Mesodermal cell (in vitro differentiated cells): Measurements from ENCODE around the gene DFFB.

Experiments used
- H3K27ac ChIP-seq: 2 replicates; pipeline ENCODE4 v1.7.0; 2013; ENCODE audit warnings: mild to moderate bottlenecking, low read depth, low read length, moderate library complexity; ENCODE audit not compliant: severe bottlenecking
- H3K36me3 ChIP-seq: 2 replicates; pipeline ENCODE4 v1.7.1; 2013; ENCODE audit warnings: mild to moderate bottlenecking, low read length, moderate library complexity; ENCODE audit not compliant: control insufficient read depth, insufficient read depth
- H3K4me1 ChIP-seq: one replicate; pipeline ENCODE4 v1.7.1; 2013; ENCODE audit warnings: mild to moderate bottlenecking, low read length; ENCODE audit not compliant: insufficient read depth, control insufficient read depth, poor library complexity, severe bottlenecking
- H3K4me3 ChIP-seq: 2 replicates; pipeline ENCODE4 v1.7.0; 2013; ENCODE audit warnings: low read length, control low read depth, mild to moderate bottlenecking; ENCODE audit not compliant: insufficient read depth, poor library complexity, severe bottlenecking; ENCODE audit errors: extremely low read depth
- H3K9me3 ChIP-seq: 2 replicates; pipeline ENCODE4 v1.7.1; 2013; ENCODE audit warnings: mild to moderate bottlenecking, low read length, moderate library complexity; ENCODE audit not compliant: control insufficient read depth
- WGBS, 2 experiments: methylation state at CpG; one replicate each; pipeline ENCODE4 v1.1.5; 2013; ENCODE audit warnings: missing lambda C conversion rate in 2 of 2; ENCODE audit not compliant: insufficient coverage in 2 of 2; 5-methylcytosine and 5-hydroxymethylcytosine counted together

The DFFB gene

DNA sequence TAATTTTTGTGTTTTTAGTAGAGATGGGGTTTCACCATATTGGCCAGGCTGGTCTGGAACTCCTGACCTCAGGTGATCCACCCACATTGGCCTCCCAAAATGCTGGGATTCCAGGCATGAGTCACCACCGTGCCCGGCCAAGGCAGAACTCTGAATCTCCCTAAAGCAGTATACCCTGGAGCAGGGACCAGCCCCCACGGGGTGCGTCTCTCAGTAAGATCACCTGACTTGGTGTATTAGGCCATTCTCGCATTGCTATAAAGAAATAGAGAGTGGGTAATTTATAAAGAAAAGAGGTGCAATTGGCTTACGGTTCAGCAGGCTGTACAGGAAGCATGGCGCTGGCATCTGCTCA, 14.2 kb downstream of the DFFB start:
- H3K4me3 ChIP-seq: no peak overlapping the region
- no peak overlapping the region for H3K27ac ChIP-seq
- H3K36me3 ChIP-seq: peaks cover 13% of the 10 kb centered on the region
- 96 to 100% methylated on average over 6 to 7 of the region's 7 CpGs for WGBS, 2 experiments
- H3K9me3 ChIP-seq: no peaks in the 10 kb centered on the region
- H3K4me1 ChIP-seq: no peaks in the 10 kb centered on the region

DNA sequence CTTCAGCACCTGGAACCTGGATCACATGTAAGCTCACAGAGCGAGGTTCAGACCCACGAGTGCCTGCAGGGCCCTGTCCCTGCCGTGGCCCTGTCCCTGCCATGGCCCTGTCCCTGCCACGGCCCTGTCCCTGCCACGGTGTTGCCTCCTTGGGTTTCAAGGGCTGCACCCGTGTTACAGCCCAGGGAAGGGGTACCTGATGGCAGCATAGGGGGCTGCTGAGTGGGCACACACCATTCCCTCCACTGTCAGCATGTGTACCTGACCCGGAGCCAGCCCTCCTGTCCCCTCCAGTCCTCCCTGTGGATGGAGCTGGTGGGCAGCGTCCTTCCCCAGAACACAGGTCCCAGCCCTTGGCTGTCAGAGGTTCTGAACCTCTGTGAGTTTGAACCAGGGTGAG, 15.3 kb downstream of the DFFB start:
- no peaks in the 10 kb centered on the region for H3K9me3 ChIP-seq
- 91 to 93% methylated on average over 7 to 8 of the region's 8 CpGs for WGBS, 2 experiments

DNA sequence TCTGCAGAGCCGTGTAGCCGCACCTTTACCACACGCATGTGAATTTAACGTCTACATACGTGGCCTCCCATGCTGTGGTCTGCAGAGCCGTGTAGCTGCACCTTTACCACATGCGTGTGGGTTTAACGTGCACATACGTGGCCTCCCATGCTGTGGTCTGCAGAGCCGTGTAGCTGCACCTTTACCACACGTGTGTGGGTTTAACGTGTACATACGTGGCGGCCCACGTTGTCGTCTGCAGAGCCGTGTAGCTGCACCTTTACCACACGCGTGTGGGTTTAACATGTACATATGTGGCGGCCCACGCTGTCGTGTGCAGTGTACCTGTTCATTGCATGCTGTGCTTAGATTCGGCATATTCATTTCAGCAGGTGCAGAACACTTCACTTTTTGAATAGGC, 17.5 kb downstream of the DFFB start:
- H3K36me3 ChIP-seq: peaks cover 13% of the 10 kb centered on the region
- WGBS, 2 experiments: 91 to 92% methylated on average over 23 of the region's 23 CpGs
- no peak overlapping the region for H3K4me3 ChIP-seq

More for the DNA sequence above, 15.3 kb downstream of the DFFB start:
- no peak overlapping the region for H3K27ac ChIP-seq
- no peaks in the 10 kb centered on the region for H3K4me1 ChIP-seq
- H3K36me3 ChIP-seq: peaks cover 13% of the 10 kb centered on the region
- H3K4me3 ChIP-seq: no peak overlapping the region

DNA sequence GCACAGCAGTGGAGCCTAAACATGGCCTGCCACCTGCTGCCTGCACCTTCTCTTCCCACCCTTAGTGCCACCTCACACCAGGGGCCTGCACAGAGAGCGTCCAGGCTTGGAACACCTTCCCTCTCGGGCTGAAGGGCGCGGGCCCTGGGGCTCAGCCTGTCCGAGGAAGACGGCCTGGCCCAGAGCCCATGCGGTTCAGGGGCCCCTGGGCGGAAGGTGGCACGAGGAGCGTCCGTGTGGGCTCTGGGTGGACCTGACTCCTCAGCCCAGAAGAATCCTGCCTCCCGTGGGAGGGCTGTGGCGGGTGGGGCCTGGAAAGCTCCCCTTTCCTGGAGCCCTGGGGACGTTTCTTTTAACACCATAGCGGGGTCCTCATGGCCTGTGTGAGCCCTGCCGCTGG, 19.4 kb downstream of the DFFB start:
- no peaks in the 10 kb centered on the region for H3K4me1 ChIP-seq

More for the DNA sequence above, 17.5 kb downstream of the DFFB start:
- H3K9me3 ChIP-seq: peaks cover 10% of the 10 kb centered on the region
- no peaks in the 10 kb centered on the region for H3K4me1 ChIP-seq
- H3K27ac ChIP-seq: no peak overlapping the region

DNA sequence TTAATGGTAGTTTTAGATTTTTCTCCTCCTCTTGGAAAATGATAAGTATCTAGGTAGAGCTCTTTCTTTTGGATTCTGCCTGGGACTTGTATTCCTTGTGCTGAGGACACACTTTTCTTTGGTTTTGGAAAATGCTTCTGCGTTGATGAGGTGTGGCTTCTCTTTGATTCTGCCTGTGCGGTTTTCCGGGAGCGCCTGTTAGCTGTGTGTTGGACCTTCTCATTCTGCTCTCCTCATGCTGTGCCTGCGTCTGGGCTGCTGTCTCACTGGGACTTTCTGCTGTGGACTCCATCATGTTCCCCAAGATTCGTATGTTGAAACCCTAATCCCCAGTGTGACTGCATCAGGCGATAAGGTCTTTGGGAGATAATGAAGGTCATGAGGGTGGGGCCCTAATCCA, 21.8 kb downstream of the DFFB start:
- Histone ChIP-seq H3K36me3 (peaks cover 2% of the 10 kb centered on the region), H3K27ac (no peak overlapping the region), H3K9me3 (peaks cover 10% of the 10 kb centered on the region), H3K4me3 (no peak overlapping the region), H3K4me1 (no peaks in the 10 kb centered on the region)
- WGBS, 2 experiments: 94 to 97% methylated on average over 5 to 6 of the region's 7 CpGs

More for the DNA sequence above, 19.4 kb downstream of the DFFB start:
- Histone ChIP-seq H3K27ac (no peak overlapping the region), H3K9me3 (peaks cover 10% of the 10 kb centered on the region), H3K36me3 (peaks cover 7% of the 10 kb centered on the region), H3K4me3 (no peak overlapping the region)
- 82 to 94% methylated on average over 15 to 16 of the region's 16 CpGs for whole genome bisulfite sequencing, 2 experiments

DNA sequence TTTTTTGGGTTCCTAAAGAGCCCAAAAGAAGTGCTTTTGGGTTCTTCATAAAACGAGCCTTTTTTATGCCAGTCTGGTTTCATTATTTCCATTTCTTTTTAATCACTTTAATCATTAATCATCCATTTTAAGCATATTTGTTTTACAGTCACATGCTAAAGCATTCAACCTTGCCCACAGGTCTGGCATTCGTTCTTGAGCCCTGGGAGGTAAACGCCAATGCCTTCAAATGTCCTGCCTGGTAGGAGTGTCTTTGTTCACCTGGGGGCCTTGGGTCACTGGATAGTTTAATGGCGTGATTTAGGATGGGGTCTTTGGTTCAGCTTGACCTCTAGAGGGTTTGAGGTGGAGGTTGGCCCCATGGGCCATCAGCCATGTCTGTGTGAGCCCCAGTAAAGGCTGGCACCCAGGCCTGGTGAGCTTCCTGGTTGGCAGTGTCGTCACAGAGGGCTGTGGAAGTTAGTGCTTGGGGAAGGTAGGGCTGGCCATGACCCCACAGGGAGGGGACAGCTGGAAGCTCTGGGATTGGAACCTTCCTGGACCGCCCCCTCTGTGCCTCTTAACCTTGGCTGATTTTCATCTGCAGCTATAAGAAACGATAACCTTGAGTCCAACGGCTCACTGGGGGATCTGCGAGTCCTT, 22.6 kb downstream of the DFFB start:
- Histone ChIP-seq H3K36me3 (peaks cover 6% of the 10 kb centered on the region), H3K4me3 (no peak overlapping the region), H3K27ac (no peak overlapping the region), H3K9me3 (peaks cover 10% of the 10 kb centered on the region), H3K4me1 (no peaks in the 10 kb centered on the region)
- WGBS, 2 experiments: 81 to 92% methylated on average over 6 to 9 of the region's 9 CpGs

DNA sequence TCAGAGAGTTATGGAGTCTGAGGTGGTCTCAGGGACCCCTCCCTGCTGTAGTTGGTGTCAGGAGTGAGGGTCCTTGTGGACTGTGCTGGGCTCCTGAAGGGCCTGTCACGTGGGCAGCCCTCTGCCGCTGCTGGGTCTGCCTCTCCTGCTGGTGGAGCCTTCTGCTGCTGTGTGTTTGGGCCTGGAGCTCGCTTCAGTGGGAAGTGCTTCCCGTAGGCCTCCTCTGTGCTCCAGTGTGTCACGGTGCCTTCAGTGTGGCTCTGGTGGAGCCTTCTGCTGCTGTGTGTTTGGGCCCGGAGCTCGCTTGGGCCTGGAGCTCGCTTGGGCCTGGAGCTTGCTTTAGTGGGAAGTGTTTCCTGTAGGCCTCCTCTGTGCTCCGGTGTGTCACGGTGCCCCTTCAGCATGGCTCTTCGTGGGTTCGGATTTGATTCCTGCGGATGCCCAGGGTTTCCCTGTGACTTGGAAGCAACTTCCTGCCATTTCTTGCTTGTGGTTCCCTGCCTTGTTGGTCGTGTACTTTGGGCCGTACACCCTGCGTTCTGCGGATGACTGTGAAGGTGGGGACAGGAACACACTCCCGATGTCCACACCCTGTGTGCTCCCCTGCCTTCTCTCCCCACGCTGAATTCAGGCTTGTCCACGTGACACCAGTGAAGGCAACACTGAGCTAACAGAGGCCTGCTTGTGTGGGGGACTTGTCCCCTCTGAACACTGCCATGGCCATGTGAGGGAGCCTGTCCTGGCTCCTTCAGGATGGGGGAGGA, 23.3 kb downstream of the DFFB start:
- no peak overlapping the region for H3K27ac ChIP-seq
- H3K36me3 ChIP-seq: peaks cover 8% of the 10 kb centered on the region
- H3K4me1 ChIP-seq: no peaks in the 10 kb centered on the region
- 92 to 95% methylated on average over 15 to 19 of the region's 20 CpGs for WGBS, 2 experiments
- peaks cover 10% of the 10 kb centered on the region for H3K9me3 ChIP-seq
- no peak overlapping the region for H3K4me3 ChIP-seq

DNA sequence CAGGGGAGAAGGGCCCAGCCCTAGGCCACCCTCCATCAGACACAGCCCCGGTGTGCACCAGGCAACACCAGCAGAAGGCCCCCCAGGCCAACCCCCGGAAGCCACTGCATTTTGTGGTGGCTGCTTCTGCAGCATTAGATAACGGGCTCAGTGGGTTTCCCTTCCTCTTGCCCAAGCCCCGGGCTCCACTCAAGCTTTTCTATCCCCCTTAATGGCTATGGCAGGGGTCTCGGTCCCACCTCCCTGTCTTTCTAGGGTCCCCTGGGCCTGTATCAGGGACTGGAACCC, 23.9 kb downstream of the DFFB start:
- Histone ChIP-seq H3K4me3 (no peak overlapping the region), H3K9me3 (peaks cover 10% of the 10 kb centered on the region), H3K4me1 (no peaks in the 10 kb centered on the region), H3K36me3 (peaks cover 10% of the 10 kb centered on the region), H3K27ac (no peak overlapping the region)
- 100% methylated on average over 1 to 3 of the region's 5 CpGs for WGBS, 2 experiments

DNA sequence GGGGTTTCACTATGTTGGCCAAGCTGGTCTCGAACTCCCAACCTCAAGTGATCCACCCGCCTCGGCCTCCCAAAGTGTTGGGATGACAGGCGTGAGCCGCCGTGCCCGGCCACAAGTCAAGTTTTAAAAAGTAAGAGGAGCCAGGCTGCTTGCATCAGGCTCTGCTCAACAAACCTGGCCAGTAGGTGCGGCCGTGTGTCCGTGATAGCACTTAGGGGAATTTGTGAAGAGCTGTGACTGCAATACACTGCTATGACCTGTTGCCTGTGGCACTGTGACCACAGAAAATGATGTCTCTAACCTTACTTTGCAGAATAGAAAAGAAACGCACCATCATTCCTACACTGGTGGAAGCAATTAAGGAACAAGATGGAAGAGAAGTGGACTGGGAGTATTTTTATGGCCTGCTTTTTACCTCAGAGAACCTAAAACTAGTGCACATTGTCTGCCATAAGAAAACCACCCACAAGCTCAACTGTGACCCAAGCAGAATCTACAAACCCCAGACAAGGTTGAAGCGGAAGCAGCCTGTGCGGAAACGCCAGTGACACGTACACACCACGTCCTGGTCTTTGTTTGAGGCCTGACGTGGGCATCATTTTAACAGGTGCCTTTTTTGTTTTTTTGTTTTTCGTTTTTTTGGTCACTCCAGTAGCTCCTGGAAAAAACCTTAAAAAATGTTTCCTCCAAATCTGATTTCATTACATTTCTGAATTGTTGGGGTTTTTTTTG, 26.1 kb downstream of the DFFB start:
- H3K4me3 ChIP-seq: no peak overlapping the region
- no peaks in the 10 kb centered on the region for H3K4me1 ChIP-seq
- H3K27ac ChIP-seq: no peak overlapping the region
- peaks cover 28% of the 10 kb centered on the region for H3K36me3 ChIP-seq
- H3K9me3 ChIP-seq: peaks cover 10% of the 10 kb centered on the region
- WGBS, 2 experiments: 96 to 97% methylated on average over 16 to 17 of the region's 18 CpGs

DNA sequence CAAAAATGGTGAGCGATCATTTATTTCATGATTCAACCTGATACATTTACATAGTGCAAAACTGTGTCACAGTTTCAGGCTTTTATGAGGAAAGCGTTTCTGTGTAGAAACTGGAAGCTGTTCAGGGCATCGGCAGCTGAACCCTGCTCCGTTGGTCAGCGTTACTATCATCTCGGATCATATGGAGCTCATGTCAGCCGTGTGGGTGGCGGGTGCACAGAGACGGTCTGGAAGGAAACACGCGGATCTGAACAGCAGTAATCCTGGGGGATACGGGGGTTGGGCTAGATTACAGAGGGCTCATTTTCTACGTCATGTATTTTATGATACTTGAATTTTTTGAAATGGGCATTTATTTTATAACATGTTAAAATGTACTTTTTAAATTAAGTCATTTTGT, 27.7 kb downstream of the DFFB start:
- Histone ChIP-seq H3K4me1 (no peaks in the 10 kb centered on the region), H3K36me3 (peaks cover 39% of the 10 kb centered on the region), H3K9me3 (no peaks in the 10 kb centered on the region), H3K27ac (no peak overlapping the region), H3K4me3 (no peak overlapping the region)
- WGBS, 2 experiments: 96 to 98% methylated on average over 11 of the region's 13 CpGs

DNA sequence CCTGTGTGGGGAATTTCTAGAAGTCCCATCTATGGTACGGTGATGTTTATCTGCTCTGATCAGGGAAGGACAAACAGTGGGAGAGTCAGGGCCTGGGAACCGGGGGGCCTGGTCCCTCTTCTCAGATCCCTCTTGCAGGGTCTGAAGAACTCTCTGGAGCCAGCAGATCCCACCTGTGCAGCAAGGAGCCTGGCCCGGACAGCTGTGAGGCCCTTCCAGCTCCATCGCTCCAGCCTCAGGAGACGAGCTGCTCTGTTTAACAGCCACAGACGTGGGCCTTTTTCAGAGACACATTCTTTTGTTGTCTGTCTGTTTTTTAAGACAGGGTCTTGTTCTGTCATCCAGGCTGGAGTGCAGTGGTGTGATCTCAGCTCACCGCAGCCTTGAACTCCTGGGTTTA, 28.3 kb downstream of the DFFB start:
- H3K4me1 ChIP-seq: no peaks in the 10 kb centered on the region
- H3K27ac ChIP-seq: no peak overlapping the region
- no peak overlapping the region for H3K4me3 ChIP-seq
- WGBS, 2 experiments: 84 to 94% methylated on average over 6 to 7 of the region's 7 CpGs
- no peaks in the 10 kb centered on the region for H3K9me3 ChIP-seq
- H3K36me3 ChIP-seq: peaks cover 46% of the 10 kb centered on the region
